ENCODE results near the gene ERFE. TPM values are rescaled to one million over a fixed set of nuclear protein-coding genes. Genes with fewer than 3 reads are reported as not detected.
"Not testable (repeated sequence)": the region's sequence is repeated elsewhere in the genome, so short reads cannot be mapped to it uniquely, and the experiment has no call there.

Gene ERFE
- total RNA-seq = 34.1 and 64.1 TPM in 2 replicates

- DNase-seq (ENCODE audit: extremely low read depth, low read depth, low spot score) = no peak
These were observed at the start of gene ERFE for GRCh38 chr2:238158509-238159070. Gene ERFE (plus strand): TSS chr2:238158970. CDS start chr2:238159008, 38 bp downstream.

DNA sequence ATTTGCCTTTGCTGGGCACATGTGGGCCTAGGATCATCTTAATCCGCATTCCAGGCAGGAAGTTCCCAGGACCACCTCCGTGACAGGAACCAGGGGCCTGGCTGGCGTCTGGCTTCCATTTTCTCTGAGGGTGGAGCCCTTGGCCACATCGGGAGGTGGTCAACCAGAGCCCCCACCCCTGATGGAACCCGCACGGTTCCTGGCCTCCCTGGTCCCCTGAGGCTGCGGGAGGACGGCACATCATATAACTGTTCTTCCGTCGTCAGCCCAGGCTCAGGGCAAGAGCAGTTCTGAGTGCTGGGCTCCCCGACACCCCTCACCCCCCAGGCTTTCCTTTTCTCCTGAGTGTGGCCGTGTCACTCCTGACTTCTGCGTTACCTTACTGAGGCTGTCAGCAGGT is 45.2 kb upstream of the ERFE start:
- DNase-seq (ENCODE audit: extremely low read depth, low read depth, low spot score) = no peak

DNA sequence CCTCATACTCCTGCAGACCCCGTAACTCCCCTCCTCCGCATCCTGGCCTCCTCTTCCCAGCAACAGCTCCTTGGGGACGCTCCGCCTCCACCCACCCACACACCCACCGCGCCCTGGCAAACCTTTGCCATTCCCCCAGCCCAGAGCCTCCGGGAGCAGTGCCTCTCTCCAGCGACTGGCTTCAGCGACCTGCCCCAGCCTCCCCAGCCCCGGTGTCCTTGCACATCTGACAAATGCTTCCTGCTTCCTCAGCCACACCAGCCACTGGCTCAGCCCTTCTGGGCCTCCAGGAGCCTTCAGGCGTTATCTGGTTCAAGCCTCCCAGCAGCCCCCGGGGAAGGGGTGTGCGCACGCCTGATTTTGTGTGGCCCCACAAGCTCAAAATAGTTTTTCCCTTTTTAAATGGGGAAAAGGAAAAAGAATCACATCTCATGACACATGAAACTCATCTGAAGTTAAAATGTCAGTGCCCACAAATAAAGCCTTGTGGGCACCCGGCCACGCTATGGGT is 44.4 kb upstream of the ERFE start:
- DNase-seq (ENCODE audit: extremely low read depth, low read depth, low spot score) = no peak

GRCh38 chr2:238114851-238115660 is 43.7 kb upstream of the ERFE start:
- no peak for DNase-seq (ENCODE audit: extremely low read depth, low read depth, low spot score)

GRCh38 chr2:238115709-238116108 is 43.1 kb upstream of the ERFE start:
- not testable (repeated sequence) for DNase-seq (ENCODE audit: extremely low read depth, low read depth, low spot score)

- no peak for DNase-seq (ENCODE audit: extremely low read depth, low read depth, low spot score)
These were observed 42.2 kb upstream of the ERFE start for GRCh38 chr2:238116298-238117198.

DNA sequence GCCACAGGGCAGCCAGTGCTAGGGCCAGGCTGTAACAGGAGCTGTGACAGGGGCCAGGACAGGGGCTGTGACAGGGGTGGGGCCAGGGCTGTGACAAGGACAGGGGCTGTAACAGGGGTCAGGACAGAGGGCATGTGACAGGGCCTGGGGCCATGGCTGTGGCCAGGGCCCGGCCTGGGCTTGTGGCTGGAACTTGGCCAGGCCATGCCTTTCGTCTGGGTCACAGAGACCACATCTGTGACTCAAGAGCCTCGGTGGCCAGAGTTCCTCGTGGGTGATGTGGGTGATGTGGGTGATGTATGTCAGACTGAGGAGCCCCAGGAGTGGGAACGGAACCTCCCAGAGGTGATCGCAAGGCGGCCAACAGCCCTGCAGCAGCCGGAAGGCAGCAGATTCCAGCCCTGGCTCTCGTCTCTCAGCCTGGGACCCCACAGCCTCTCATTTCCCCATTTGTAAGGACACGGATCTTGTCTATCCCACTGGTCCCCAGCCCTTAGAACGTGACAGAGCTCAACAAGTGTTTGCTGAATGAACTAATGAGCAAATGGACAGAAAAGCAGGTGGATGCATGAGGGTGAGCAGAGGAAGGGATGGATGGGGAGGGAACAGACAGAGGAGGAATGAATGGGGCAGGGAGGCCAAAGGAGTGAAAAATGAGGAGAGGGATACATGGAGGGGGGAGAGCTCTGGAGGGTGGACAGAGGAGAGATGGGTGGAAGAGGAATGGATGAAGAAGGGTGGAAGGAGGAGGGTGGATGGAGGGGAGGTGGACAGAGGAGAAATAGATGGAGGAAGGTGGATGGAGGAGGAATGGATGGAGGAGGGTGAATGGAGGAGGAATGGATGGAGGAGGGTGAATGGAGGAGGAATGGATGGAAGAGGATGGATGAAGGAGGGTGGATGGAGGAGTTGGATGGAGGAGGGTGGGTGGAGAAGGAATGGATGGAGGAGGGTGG is 41.3 kb upstream of the ERFE start:
- DNase-seq (ENCODE audit: extremely low read depth, low read depth, low spot score) = no peak

- no peak for DNase-seq (ENCODE audit: extremely low read depth, low read depth, low spot score)
These were observed 38.9 kb upstream of the ERFE start for GRCh38 chr2:238119756-238120462.

DNA sequence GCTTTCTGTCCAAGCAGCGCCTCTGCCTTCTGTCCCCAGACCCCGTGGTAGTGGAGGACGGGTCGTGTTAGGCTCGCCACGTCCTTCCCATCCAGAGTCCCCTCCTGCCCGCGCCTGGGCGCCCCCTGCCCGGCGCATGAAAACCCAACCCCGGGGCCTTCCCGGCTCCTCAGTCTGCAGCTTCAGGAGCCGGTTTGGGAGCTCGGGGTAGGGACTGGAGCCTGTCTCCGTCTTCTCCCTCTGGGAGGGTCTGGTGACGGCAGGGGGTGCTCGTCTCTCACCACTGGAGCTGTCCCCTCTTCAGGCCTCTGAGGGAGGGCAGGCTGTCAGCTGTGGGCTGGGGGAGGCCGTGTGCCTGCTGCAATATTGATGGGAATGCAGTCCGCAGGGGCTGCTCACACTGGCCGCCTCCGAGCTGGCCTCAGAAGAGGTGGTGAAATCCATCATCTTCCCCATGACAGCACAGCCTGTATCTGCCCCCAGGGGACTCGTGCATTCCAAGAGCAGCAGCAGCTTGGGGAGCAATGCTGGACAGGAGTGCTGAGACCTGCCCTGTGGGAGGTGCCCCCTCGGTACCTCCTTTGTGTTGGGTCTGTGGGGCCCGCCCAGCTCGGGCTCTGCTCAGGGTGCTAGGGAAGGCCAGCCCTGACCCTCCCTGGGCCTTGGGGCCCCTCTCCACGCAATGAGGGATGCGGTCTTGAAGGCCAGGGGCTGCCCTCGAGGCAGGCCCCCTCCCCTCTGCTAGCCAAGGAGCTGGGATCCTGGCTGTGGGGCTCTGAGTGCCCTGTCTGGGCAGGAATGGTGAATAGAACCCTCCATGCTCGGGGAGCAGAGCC is 38.1 kb upstream of the ERFE start:
- DNase-seq (ENCODE audit: extremely low read depth, low read depth, low spot score) = no peak

- DNase-seq (ENCODE audit: extremely low read depth, low read depth, low spot score) = no peak
These were observed 37.1 kb upstream of the ERFE start for GRCh38 chr2:238121511-238122286.

- no peak for DNase-seq (ENCODE audit: extremely low read depth, low read depth, low spot score)
These were observed 36.2 kb upstream of the ERFE start for GRCh38 chr2:238122287-238123217.

GRCh38 chr2:238123218-238123971 is 35.4 kb upstream of the ERFE start:
- DNase-seq (ENCODE audit: extremely low read depth, low read depth, low spot score) = no peak

DNA sequence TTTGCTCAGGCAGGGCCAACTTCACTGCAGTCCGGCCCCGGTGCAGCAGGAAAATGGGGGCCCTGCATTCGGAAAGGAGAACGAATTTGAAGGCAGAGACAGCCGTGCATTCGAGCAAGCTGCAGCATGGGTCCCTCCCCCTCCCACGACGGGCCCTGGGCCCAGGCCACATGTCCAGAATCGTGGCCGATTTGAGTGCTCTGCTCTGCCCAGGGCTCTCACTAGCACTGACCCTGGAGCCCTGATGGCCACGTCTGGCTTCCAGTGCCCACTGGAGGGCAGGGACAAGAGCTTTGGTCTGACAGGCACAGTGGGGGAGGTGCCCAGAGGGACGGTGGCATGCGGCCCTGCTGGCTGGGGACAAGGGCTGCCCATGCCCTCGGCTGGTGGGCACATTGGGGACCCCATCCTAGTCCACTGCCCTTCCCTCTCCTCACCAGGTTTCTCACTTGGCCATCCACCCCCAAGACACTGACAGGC is 34.7 kb upstream of the ERFE start:
- DNase-seq (ENCODE audit: extremely low read depth, low read depth, low spot score) = no peak

DNA sequence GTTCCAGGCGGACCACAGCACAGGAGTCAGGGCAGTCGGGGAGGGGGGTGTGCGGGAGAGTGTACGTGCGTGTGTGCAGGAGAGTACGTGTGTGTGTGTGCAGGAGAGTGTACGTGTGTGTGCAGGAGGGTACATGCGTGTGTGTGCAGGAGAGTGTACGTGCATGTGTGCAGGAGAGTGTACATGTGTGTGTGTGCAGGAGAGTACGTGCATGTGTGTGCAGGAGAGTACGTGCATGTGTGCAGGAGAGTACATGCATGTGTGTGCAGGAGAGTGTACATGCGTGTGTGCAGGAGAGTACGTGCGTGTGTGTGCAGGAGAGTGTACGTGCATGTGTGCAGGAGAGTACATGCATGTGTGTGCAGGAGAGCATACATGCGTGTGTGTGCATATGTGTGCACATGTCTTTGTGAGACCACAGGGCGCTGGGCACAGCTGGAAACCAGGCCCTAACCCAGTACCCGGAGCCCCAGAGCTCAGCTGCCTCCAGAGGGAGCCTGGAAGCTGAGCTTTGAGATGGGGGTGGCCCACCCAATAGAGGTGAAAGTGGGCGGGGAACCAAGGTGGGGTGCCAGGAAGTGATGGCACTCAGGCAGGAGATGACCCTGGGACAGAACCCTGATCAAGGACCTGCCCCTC is 34.2 kb upstream of the ERFE start:
- no peak for DNase-seq (ENCODE audit: extremely low read depth, low read depth, low spot score)

GRCh38 chr2:238125127-238125885 is 33.5 kb upstream of the ERFE start:
- no peak for DNase-seq (ENCODE audit: extremely low read depth, low read depth, low spot score)

All from glomerular endothelial cell (primary cell).